Kidney epithelial cell (primary cell): ENCODE data around the gene NUP62CL. TPM values are rescaled to one million over a fixed set of nuclear protein-coding genes. Genes with fewer than 3 reads are reported as not detected.
"Not testable (repeated sequence)": the region's sequence is repeated elsewhere in the genome, so short reads cannot be mapped to it uniquely, and the experiment has no call there.

Experiments used
- DNase-seq: peaks from one replicate; pipeline ENCODE4 v3.0.0-alpha.2; 2010; ENCODE audit warnings: low read depth
- H3K27me3 ChIP-seq: 2 replicates; pipeline ENCODE4 v1.6.0; 2011; ENCODE audit warnings: low read length; ENCODE audit not compliant: control insufficient read depth, insufficient read depth
- H3K36me3 ChIP-seq: 2 replicates; pipeline ENCODE4 v1.5.1; 2011; ENCODE audit warnings: low read length; ENCODE audit not compliant: control insufficient read depth, insufficient read depth
- H3K4me3 ChIP-seq: 2 replicates; pipeline ENCODE4 v1.5.1; 2011; ENCODE audit warnings: low read depth, mild to moderate bottlenecking, control low read depth, low read length
- total RNA-seq: library from RNA; depleted of rRNA; stranded (reverse); fragments of >200 nt; gene quantifications from 2 replicates; pipeline ENCODE4 v1.2.3, GENCODE V29; 2015
- TF ChIP-seq, protein P1 (sequence below): IDR thresholded peaks from 2 replicates; pipeline ENCODE4 v1.5.1; 2011; ENCODE audit warnings: mild to moderate bottlenecking, moderate library complexity, low read length, control low read depth, inconsistent platforms; ENCODE audit not compliant: insufficient read depth, poor library complexity, severe bottlenecking

NUP62CL gene
- total RNA-seq, 1 donor from 2014 or later, result 1.6 TPM

DNA sequence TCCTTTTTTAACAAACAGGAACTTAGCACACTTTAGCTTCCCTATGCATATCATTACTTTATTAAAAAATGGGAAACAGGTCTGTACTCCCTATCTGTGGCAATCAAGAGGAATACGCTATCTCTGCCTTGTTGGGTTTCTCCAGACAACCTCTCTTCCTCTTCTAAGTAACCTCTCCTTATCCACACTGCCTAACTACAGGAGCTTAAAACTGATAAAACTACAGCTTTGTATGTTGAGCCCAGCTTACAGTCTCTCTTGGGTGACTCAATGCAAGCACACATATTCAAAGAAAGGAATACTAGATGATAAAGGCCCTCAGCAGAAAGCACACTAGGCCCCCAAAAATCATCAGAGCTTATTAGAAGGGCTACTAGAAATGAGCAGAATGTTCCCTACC, 8.9 kb downstream of the NUP62CL start:
- H3K4me3 ChIP-seq, result no peak overlapping the region
- DNase-seq, result no peak
- H3K36me3 ChIP-seq, result no peaks in the 10 kb centered on the region
- no peaks in the 10 kb centered on the region for H3K27me3 ChIP-seq
- TF ChIP-seq, protein P1, sequence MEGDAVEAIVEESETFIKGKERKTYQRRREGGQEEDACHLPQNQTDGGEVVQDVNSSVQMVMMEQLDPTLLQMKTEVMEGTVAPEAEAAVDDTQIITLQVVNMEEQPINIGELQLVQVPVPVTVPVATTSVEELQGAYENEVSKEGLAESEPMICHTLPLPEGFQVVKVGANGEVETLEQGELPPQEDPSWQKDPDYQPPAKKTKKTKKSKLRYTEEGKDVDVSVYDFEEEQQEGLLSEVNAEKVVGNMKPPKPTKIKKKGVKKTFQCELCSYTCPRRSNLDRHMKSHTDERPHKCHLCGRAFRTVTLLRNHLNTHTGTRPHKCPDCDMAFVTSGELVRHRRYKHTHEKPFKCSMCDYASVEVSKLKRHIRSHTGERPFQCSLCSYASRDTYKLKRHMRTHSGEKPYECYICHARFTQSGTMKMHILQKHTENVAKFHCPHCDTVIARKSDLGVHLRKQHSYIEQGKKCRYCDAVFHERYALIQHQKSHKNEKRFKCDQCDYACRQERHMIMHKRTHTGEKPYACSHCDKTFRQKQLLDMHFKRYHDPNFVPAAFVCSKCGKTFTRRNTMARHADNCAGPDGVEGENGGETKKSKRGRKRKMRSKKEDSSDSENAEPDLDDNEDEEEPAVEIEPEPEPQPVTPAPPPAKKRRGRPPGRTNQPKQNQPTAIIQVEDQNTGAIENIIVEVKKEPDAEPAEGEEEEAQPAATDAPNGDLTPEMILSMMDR, result no peak

- Histone ChIP-seq H3K4me3 (no peak overlapping the region), H3K36me3 (no peaks in the 10 kb centered on the region), H3K27me3 (no peaks in the 10 kb centered on the region)
- TF ChIP-seq, protein P1, result no peak
- DNase-seq, result no peak
Measured at GRCh38 chrX:107171369-107172102, 34.7 kb downstream of the NUP62CL start.

- Histone ChIP-seq H3K36me3 (no peaks in the 10 kb centered on the region), H3K4me3 (no peak overlapping the region), H3K27me3 (no peaks in the 10 kb centered on the region)
- DNase-seq, result no peak
- TF ChIP-seq, protein P1, result no peak
Measured at GRCh38 chrX:107168712-107169111, 37.5 kb downstream of the NUP62CL start.

DNA sequence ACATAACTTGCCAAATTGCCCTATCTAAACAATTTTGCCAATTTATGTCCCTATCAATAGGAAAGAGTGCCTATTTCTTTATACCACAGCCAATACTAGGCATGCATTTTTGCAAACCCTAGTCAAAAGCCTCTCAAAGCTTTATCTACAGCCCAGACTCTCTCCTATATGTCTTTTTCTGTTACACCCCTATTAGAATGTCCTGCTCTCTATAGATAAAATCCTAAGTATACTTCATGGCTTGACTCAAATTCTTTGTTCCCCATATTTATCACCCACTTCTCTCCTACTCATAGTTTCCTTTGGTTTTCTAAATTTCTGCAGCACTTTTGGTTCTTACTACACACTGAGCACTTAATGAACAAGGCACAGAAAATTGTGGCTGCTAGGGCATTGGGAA, 38.0 kb downstream of the NUP62CL start:
- TF ChIP-seq, protein P1, result no peak
- H3K36me3 ChIP-seq, result no peaks in the 10 kb centered on the region

GRCh38 chrX:107167163-107167921, 38.9 kb downstream of the NUP62CL start:
- no peaks in the 10 kb centered on the region for H3K27me3 ChIP-seq
- no peak overlapping the region for H3K4me3 ChIP-seq
- H3K36me3 ChIP-seq, result no peaks in the 10 kb centered on the region
- DNase-seq, result no peak
- TF ChIP-seq, protein P1, result no peak

More for the DNA sequence above, 38.0 kb downstream of the NUP62CL start:
- no peak overlapping the region for H3K4me3 ChIP-seq
- DNase-seq, result no peak
- no peaks in the 10 kb centered on the region for H3K27me3 ChIP-seq

GRCh38 chrX:107157618-107158017, 48.6 kb downstream of the NUP62CL start:
- H3K36me3 ChIP-seq, H3K4me3 ChIP-seq, DNase-seq, H3K27me3 ChIP-seq: not testable (repeated sequence)

GRCh38 chrX:107155621-107156430, 50.4 kb downstream of the NUP62CL start:
- not testable (repeated sequence) for DNase-seq
- H3K4me3 ChIP-seq, result peak overlapping the region; percentile 18

More at GRCh38 chrX:107155621-107156430, 50.4 kb downstream of the NUP62CL start:
- H3K36me3 ChIP-seq, H3K27me3 ChIP-seq: not testable (repeated sequence)
